ENCODE results near the gene MICAL2.

- TF ChIP-seq POLR2AphosphoS5 (IDR thresholded peaks at IDR 0.05; ENCODE audit: insufficient read depth, low read depth, low read length), result no peak
- TF ChIP-seq POLR2A (IDR thresholded peaks at IDR 0.05; ENCODE audit: low read depth, low read length), result no peak
- no peak for TF ChIP-seq EZH2 (IDR thresholded peaks at IDR 0.05; ENCODE audit: borderline replicate concordance, low read depth, low read length, severe bottlenecking)
- TF ChIP-seq CTCF (IDR thresholded peaks at IDR 0.05; ENCODE audit: extremely low read depth in 1 of 2, insufficient read depth in 1 of 2, low read depth in 1 of 2, low read length in 2 of 2), result no peak
These were observed 9.9 kb downstream of the MICAL2 start for GRCh38 chr11:12120031-12121008.

All from endothelial cell of umbilical vein (primary cell).